Spleen (tissue), 7 donors: ENCODE data around the gene KCNJ18.
"Not testable (repeated sequence)": the region's sequence is repeated elsewhere in the genome, so short reads cannot be mapped to it uniquely, and the experiment has no call there.

Source experiments
- POLR2A ChIP-seq, 3 donors: fragments of 450-650 bp; IDR thresholded peaks; one replicate each; pipeline ENCODE4 v1.5.1; 2017; ENCODE audit warnings: antibody characterized with exemption in 3 of 3, mild to moderate bottlenecking in 1 of 3
- POLR2AphosphoS5 ChIP-seq, 3 donors: sonication (generic); formaldehyde crosslinking; IDR thresholded peaks; one replicate each; pipeline ENCODE4 v1.5.1; 2017; ENCODE audit warnings: antibody characterized with exemption in 3 of 3
- TF ChIP-seq, protein P1 (sequence below), 11 experiments: fragments of 200-600 bp in 7 of 11; fragments of 450-650 bp in 4 of 11; sonication (generic) in 4 of 11; IDR thresholded peaks in 8 of 11; conservative IDR thresholded peaks in 3 of 11; 1 replicate in 7 of 11; 2 replicates in 4 of 11; pipeline versions ENCODE4 v1.4.0 to v1.8.0; 2016 to 2021; ENCODE audit warnings: antibody characterized with exemption in 11 of 11, inconsistent platforms in 4 of 11, mild to moderate bottlenecking in 1 of 11
- donor health status: DM: no; HTN: no; CAD: no; lungs with moderate emphysema.
- donor health status: DM: no; HTN: no; CAD: no.
- donor health status: DM: no; HTN: no; CAD: no.

DNA sequence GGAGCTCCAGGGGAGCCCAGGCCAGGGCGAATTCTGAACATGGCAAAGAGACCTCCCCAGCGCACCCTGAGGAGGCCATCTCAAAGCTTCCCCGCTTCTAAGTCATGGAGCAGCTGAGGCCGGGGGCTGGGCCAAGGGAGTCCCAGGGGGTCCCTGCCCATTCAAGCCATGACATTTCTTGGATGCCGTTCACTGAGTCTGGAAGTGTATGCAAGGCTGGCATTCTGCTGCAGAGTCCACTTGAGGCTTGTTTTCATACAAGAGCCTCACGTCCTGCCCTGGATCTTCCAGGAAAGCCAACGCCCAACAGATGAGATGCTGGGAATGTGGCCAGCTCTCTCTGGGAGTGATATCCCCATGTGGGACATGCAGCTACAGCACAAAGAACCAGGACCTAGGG, 48.5 kb downstream of the KCNJ18 start:
- TF ChIP-seq, protein P1, sequence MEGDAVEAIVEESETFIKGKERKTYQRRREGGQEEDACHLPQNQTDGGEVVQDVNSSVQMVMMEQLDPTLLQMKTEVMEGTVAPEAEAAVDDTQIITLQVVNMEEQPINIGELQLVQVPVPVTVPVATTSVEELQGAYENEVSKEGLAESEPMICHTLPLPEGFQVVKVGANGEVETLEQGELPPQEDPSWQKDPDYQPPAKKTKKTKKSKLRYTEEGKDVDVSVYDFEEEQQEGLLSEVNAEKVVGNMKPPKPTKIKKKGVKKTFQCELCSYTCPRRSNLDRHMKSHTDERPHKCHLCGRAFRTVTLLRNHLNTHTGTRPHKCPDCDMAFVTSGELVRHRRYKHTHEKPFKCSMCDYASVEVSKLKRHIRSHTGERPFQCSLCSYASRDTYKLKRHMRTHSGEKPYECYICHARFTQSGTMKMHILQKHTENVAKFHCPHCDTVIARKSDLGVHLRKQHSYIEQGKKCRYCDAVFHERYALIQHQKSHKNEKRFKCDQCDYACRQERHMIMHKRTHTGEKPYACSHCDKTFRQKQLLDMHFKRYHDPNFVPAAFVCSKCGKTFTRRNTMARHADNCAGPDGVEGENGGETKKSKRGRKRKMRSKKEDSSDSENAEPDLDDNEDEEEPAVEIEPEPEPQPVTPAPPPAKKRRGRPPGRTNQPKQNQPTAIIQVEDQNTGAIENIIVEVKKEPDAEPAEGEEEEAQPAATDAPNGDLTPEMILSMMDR (IDR thresholded peaks at IDR 0.05 in 8 of 11, conservative IDR thresholded peaks at IDR 0.05 in 3 of 11): not testable (repeated sequence)
- TF ChIP-seq POLR2A, POLR2AphosphoS5 (IDR thresholded peaks at IDR 0.05): not testable (repeated sequence)
